Esophagus muscularis mucosa (tissue), 4 donors: ENCODE measurements around the gene LOXL4.

Experiments used
- EP300 ChIP-seq: sonication (generic); formaldehyde crosslinking; IDR thresholded peaks from one replicate; pipeline ENCODE4 v1.6.1; 2017; ENCODE audit warnings: antibody characterized with exemption
- POLR2A ChIP-seq: fragments of 450-650 bp; IDR thresholded peaks from one replicate; pipeline ENCODE4 v1.6.1; 2017; ENCODE audit warnings: antibody characterized with exemption, moderate library complexity, mild to moderate bottlenecking, low read depth
- POLR2AphosphoS5 ChIP-seq, 2 donors: sonication (generic); formaldehyde crosslinking; IDR thresholded peaks; one replicate each; pipeline ENCODE4 v1.6.1; 2017; ENCODE audit warnings: antibody characterized with exemption in 2 of 2
- TF ChIP-seq, protein P1 (sequence below), 3 experiments: fragments of 200-600 bp in 2 of 3; fragments of 450-650 bp in 1 of 3; sonication (generic) in 2 of 3; IDR thresholded peaks; one replicate each; pipeline ENCODE4 v1.5.1; 2017 to 2019; ENCODE audit warnings: antibody characterized with exemption in 3 of 3, mild to moderate bottlenecking in 2 of 3, moderate library complexity in 1 of 3

DNA sequence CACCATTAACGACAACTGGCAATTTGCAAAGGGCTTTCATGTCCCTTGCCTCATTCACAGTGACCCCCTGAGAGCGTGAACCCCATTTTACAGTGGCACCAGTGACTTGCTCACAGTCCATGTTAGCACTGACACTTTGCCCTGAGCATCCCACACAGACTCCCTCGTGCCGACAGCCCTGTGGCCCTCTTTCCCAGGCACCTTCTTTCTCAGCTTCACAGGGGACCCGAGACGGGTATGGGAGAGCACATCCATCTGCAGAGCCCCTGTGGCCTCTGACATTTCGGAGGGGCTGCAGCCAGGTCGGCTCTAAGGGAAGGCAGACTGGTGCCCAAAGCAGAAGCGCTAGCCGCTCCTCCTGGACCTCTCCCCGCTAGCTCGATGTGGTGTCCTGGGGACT is 10.8 kb downstream of the LOXL4 start:
- TF ChIP-seq, protein P1, sequence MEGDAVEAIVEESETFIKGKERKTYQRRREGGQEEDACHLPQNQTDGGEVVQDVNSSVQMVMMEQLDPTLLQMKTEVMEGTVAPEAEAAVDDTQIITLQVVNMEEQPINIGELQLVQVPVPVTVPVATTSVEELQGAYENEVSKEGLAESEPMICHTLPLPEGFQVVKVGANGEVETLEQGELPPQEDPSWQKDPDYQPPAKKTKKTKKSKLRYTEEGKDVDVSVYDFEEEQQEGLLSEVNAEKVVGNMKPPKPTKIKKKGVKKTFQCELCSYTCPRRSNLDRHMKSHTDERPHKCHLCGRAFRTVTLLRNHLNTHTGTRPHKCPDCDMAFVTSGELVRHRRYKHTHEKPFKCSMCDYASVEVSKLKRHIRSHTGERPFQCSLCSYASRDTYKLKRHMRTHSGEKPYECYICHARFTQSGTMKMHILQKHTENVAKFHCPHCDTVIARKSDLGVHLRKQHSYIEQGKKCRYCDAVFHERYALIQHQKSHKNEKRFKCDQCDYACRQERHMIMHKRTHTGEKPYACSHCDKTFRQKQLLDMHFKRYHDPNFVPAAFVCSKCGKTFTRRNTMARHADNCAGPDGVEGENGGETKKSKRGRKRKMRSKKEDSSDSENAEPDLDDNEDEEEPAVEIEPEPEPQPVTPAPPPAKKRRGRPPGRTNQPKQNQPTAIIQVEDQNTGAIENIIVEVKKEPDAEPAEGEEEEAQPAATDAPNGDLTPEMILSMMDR (IDR thresholded peaks at IDR 0.05), result no peak
- TF ChIP-seq POLR2AphosphoS5 (IDR thresholded peaks at IDR 0.05) (no peak), EP300 (no peak), POLR2A (no peak)
